Myocyte (in vitro differentiated cells): ENCODE data around the gene LRFN2. TPM values are rescaled to one million over a fixed set of nuclear protein-coding genes. Genes with fewer than 3 reads are reported as not detected.

Experiments
- DNase-seq: peaks from one replicate; pipeline ENCODE4 v3.0.0-alpha.2; 2012; ENCODE audit warnings: low read depth
- total RNA-seq: library from RNA; depleted of rRNA; stranded (reverse); fragments of >200 nt; gene quantifications from 2 replicates; pipeline ENCODE4 v1.2.3, GENCODE V29; 2014

The LRFN2 gene
- total RNA-seq, 1 donor from 2014 or later = not detected

DNA sequence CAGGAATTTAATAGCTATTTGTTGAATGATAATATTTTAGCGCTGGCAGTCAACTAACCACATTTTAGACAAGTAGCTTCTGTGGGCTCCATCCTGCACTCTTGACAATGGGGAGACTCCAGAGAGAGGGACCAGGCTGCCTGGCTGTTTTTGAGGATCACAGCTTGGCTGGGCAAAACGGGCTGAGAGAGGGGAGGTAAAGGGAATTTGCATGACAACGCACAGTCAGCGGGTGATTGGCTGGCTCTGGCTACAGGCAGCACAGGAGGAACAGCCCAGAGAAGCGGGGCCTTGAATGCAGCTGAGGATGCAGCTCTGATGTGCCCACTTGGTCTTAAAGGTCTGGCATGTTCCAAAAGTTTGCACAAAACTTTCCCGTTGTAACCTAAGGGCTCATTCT lies 41.2 kb downstream of the LRFN2 start:
- DNase-seq = no peak

DNA sequence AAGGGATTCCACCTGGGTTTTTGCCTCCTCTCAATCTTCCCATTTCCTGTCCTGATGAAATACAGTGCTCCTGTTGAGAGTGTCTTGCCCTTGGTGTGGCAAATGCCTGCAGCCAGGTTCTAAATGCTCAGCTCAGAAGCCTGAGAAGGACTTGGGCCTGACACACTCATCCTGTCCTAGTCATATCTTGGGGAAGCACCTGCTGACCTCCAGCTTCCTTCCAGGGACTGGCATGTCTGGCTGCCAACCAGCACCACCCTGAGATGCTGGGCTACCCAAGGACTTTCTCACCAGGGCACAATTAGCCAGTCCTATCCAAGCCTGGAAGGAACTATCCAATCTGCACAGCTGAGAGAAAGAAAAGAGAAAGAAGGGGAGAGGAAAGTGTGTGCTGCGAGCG lies 43.4 kb downstream of the LRFN2 start:
- no peak for DNase-seq

DNA sequence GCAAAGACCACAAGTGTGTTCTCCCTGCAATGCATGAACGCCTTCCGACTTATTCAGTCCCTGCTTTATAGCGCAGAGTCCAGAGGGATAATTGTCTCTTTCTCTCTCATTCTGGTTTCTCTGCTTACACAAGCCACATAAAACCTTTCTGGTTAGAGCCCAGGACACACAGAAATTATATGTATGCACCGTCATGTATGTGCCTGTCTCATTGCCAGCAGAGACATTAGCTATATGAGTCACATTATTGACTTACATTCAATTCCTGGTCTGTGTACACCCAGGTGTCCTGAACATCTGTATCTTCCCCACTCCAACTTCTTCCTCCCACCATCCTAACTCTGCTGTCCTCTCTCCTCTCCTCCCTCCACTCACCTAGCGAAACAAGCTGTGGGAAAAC lies 44.0 kb downstream of the LRFN2 start:
- no peak for DNase-seq

DNA sequence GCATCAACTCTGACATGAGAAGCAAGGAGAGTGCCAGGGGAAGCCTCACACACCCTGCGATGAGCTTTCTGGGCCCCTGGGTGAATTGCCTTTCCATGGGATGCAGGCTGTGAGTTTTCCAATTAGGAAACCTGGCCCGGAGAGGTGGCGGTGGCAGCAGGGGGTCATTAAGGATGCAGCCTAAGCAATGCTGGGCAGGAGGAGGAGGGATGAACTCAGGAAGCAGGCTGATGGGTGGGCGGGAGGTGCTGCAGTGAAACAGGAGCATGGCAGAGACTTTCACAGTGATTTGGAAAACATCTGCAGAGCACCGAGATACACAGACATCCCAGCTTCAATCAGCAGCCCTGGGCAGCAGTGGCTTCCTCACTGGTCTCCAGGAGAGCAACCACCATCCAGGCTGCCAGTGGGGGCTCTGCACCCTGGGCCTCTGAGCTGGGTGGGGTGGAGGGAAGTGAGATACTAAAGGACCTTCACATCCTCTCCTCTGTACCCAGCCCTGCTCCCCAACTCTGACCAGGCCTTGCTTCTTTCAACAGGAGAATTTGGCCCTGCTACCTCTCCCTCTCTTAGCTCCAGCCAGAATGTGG lies 44.9 kb downstream of the LRFN2 start:
- no peak for DNase-seq

DNA sequence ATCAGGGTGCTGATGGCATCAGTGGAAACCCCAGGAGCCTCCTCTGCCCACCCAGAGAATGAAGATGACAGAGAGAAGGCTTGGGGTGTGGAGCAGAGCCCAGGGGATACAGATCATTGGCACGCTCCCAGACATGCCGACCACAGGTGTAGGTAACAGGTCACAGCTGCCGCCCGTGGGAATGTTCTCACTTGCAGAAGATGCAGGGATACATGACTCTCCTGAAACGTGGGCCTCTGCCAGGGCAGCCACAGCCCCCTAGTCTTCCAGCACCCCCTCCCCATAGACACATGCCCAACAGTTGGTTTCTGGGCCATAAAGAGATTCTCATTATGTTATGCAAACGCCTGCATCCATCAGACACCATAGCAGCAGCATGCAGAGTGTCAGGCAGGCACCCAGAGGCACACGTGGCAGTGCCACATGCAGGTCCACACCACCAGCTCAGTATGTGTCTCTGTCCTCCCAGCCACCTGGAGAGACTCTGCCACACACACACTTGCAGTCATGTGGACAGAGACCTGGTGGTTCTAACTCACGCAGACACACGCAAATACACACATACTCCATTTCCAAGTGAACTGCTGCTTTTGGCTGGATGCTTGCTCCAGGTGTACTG lies 45.5 kb downstream of the LRFN2 start:
- DNase-seq = no peak

DNA sequence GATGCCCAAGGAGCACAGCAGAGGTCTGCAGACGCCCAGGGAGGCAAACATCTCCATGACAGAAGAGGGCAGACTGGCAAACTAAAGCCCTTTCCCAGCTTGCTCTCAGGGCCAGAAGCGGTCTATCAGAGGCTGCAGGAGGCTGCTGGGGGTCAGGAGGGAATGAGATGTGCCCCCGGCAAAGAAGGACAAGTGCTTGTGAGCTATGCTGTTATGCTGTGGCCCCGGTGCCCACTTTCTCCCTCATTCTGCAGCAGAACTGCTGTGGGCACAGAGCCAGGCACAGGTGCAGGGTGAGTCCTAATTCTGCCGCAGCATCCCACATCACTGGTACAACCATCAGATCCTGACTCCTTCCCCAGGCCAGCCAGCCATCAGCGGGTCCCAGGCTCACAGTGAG lies 46.4 kb downstream of the LRFN2 start:
- no peak for DNase-seq

DNA sequence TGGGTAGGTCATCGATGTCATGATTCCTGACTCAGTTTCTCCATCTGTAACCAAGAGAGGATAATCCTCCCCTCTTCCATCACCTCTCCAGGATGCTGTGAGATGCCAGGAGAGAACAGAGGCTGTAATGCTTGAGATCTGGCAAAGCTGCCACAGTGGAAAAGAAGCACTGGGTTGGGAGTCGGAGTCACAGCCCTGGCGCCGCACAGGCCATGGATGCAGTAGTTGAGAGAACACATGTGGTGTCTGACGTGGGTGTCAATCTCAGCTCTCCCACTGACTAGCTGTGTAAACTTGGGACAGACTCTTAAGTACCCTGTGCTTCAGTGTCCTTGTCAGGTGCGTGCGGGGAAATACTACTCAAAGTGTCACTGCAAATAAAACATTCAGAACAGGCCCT lies 47.3 kb downstream of the LRFN2 start:
- no peak for DNase-seq

DNA sequence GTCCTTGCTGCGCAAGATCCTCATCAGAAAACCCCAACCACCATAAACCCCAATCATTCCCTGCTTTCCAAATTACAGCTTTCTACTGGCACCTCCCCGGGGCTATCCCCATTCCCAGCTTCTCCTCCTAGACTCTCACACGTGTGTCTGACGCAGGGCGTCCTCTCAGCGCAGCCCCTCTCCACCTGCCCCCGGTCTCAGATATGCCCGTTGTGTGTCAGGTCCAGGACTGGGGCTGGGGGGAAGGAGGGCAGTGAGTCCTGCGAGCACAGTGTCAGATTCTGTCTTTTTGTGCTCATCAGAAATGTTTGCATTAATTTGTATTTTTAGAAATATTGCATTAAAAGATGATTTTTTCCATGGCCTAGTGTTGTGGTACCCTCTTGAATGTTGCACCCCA lies 48.6 kb downstream of the LRFN2 start:
- no peak for DNase-seq

DNA sequence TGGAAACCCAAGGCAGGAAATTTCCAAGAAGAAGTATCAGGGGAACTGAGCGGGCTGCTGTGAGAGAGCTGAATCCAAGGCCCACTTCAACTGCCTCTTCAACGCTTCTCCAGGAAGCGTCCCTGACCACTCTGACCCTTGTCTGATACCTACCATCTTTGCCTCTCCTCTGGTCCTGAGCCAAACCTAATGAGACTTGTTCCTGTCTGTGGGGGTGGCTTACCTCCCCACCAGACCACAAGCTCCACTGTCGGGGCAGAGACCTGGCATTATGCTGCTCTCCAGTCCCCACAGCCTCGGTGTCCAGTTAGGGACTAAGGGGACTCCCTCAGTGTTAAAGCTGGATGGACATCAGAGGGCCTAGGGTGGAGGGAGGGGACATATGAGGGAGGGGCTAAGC lies 49.7 kb downstream of the LRFN2 start:
- DNase-seq = no peak

DNA sequence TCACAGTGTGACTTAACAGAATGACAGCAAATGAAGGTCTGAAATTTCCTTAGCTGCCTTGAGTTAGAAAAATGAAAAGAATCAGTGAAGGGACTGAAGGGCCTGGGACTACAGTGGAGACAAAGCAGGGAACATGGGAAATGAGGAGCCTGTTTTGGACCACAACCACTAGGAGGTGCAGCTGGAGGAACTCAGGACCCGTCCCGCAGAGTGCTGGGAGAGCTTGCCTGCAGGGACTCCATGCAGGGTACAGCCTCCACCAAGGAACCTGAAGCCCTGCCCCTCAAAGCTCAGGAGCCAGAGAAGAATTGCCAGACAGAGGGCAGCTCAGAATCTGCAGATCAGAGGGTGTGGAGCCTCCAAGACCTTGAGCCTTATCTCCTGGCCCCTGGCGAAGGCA lies 50.7 kb downstream of the LRFN2 start:
- no peak for DNase-seq

DNA sequence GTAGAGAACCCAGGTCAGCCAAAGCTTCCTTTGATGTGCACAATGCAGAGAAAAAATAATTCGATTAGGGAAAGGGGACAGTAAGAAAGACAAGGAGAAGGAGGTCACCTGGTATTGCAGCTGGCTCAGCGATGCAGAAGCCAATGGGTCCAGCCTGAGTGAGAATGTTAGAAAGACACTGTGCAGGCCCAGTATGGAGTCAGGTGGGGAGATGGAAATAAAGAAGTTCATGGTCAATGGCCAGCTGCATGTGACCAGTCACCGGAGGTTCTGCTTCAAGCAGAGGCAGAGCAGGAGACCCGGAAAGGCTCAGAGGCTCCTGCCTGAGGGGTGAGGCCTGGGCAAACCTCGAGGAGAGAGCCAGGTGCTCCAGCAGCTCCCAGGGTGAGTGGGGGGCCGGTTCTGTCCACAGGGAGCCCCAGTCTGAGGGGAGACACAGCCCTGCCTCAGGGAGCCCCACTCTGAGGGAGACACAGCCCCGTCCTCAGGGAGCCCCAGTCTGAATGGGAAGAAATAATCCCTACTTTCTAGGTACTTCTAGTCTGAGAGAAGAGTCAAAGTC lies 51.3 kb downstream of the LRFN2 start:
- DNase-seq = no peak

DNA sequence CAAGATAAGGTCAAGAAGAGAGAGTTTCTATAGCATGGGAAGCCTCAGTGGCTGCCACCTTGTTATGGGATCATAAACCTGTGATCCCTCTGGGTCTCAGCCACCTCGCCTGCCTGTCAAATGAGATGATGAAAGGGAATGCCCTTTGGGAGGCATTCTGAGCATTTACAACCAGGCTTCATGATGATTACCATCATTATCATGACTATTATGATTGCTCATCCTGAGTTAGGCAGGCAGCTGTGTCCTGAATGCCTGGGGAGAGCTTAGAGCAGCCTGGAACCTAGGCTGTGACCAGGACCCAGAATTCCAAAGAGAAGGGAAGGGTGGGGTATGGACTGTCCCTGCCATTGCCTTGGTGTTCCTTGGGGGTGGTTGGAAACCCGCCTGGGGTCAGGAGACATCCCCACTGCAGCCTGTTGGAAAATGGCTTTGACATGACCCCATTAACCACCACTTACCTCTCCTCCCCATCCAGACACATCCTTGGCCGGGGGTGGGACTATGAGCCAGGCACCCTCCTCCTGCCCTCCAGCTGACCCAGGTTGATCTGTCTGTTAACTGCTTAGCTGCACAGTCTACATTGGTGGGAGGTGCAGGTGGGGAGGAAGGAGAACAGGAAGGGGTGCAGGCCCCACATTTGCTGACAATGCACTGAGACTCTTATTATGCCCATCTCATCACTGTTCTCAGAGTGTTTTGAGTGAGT lies 51.9 kb downstream of the LRFN2 start:
- DNase-seq = no peak

DNA sequence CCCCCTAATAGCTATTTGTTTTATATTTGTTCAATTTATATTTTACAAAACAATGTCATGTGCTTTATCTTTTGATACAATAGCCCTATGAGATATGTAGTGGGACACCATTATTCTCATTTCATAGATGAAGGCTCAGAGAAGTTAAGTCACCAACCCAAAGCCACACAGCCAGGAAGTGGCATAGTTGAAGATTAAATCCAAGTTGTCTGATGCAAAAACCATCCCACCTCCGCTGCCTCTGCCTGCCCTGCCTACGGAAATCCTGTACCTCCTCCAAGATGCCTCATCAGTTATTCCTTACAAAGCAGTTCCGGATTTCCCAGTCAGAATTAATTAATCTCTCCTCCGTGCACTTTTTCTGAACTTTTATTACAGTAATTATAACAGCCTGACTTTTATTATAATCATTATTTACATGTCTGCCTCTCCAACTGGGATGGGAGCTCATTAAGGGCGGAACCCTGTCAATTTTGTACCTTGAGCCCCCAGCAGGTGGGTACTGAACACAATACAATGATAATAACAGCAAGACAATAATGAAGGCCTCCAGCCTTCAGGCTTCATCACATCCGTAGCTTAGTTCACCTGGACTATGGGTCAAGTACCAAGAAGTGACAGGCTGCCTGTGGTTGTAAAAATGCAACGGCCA lies 54.7 kb downstream of the LRFN2 start:
- no peak for DNase-seq

DNA sequence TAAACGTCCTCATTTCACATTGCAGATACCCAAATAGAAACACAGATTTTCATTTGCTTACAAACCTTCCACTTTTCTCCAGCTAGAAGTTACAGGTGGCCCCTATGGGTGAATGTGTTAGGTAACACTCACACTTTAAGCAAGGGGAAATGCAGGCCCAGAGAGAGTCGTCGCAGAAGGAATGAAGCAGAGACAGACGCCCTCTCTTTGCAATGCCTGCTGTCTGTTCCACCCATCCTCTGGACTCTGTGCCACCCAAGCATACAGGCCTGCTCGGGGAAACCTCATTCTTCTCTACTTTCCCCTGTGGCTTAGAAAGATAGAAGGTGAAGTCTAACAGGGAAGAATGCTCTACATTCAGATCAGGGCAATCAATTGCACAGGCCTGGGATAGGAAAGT lies 57.2 kb downstream of the LRFN2 start:
- DNase-seq = no peak

DNA sequence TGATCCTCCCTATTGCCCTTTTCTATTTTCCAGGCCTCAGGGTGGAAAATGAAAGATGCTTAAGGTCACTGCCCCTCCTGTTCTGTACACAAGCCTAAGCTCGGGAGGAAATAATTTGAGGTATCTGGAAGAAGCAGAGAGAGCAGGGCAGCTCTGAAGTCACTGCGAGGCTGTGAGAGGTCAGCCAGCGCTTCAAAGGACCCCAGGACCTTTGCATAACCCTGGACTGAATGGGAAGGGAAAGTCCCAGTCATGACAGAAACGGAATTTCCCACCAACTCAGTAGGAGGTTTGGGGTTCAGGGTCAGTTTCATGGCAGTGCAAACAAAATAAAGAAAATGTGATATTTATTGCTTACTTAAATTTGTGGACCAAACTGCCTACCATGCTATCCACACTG lies 58.1 kb downstream of the LRFN2 start:
- DNase-seq = no peak

DNA sequence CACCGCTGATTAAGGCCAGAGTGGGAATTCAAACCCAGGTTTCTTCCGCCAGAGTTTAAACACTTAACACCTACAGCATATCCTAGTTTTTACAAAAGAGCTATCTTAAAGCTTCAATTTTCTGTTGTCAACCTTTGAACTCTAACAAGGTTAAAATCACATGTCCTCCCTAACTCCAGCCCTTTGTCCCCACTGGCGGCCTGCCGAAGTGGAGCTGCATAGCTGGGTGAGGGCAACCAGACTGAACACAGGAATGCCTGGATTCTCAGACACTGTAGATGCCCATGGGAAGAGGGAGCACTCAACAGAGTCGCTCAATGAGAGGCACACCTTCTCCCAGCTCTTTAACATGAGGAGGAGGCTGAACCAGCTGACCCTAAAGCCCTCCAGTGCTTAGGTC lies 59.1 kb downstream of the LRFN2 start:
- DNase-seq = no peak

DNA sequence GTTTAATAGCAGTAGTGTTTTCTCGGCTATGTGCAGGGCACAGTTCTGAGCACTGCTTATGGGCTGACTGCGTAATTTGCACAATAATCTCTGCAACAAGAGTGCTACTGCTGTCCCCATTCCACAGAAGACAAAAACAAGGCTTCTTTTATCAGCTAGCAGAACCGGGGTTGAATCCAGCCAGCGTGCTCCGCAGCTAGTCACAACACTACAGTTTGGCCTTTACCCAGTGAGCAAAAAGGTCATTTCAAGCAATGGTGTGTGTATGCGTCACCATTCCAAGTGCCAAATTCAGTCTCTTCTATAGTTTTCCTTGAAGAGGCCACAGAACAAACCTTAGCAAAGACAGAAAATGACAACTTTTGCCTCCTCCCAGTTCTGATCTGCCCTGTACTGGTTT lies 61.1 kb downstream of the LRFN2 start:
- no peak for DNase-seq

DNA sequence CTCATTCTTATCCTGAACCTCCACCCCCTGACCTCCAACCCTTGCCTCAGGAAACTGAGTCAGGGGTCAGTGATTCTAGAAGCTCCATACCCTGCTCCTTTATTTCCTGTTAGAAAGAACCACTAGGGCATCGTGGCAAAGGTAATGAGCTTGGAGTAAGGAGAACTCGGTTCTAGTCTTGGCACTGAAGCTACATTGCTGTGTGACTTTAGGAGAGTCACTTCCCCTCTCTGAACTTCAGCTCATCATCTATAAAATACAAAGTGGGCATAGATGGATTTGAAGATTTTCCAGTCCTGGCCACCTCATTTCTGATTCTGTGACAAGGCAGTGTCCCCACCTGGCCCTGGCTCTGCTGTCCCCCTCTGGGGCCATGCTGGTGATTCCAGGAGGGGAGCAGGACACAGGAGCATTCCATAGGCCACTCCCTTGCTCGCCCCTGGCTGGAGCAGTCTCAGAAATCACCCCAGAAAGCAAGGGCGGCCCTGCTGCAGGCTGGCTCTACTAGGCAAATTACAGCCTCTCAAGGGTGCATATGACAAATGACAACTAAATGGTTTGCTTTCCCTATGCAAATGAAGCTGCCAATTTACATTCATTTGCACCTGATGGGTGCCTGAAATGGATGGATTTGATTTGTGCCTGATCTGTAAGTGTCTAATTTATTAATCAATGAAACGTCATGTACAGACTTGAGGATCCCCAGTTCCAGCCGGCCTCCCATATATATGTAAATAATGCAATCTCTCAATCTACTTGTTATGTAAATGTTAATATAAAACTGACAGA lies 62.2 kb downstream of the LRFN2 start:
- no peak for DNase-seq

DNA sequence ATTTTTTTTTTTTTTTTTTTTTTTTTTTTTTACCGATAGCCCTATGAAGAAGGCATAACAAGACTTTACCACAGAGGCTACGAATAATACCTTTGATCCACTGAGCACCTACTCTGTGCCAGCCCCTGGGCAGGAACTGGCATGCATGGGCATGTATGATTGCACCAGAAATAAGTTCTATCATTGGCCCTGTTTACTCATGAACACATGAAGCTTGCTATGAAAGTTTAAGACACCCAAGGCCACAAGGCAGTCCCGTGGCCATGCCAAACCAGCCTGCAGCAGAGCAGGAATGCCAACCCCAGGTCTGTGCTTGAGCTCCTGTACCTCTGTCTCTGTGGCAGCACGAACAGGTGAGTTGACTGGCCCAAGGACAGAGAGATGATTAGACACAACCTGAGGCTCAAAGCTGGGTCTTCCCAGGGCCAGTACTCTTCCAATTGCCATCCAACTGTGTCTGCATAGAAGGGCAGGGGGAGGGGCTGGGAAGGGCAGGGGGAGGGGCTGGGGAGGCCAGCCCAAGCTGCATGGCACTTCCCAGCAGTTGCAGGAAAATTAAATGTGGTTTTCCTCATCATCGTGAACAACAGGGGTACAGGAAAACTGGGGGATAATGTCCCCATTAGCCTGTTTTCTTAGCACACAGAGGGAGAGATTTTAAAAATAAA lies 63.5 kb downstream of the LRFN2 start:
- DNase-seq = no peak

DNA sequence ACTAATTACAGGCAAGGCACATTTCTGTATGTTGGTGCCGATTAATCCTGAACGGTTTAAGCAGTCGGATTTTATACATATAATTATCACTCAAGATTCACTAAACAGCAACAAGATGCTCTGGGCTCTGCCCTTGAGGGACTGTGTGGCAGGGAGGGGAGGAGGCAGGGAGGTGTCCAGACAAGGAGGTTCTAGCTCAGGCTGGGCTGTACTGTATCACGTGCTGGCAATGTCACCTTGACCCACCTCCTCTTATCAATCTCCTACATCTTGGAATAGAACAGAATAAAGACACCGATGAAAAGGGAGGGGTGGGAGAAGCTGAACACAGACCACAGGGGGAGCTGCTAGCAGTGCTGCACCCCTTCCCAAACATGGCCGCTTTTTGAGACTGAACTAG lies 65.7 kb downstream of the LRFN2 start:
- DNase-seq = no peak

DNA sequence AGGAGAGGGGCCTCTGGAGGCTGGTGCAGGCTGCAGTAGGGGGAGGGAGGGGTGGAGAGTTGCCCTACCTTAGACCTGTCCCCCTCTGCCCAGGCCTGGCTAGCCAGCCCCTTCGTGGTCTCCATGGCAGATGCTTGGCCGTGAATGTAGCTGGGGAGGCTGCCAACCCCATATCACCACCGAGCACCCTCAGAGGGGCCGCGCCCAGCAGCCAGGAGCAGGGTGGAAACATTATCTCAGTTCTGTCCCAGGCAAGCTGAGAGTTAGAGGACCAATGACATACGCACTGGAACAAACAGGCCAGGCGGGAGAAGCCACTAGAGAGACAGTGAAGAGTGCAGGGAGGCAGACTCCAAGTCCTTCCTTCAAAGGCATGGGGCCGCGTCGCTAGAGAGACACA lies 66.5 kb downstream of the LRFN2 start:
- DNase-seq = no peak
